Activated CD4-positive, alpha-beta memory T cell treated with anti-CD3 and anti-CD28 coated beads for 36 hours (primary cell): ENCODE data around the gene ZNF678. TPM values are rescaled to one million over a fixed set of nuclear protein-coding genes. Genes with fewer than 3 reads are reported as not detected.
"Not testable (repeated sequence)": the region's sequence is repeated elsewhere in the genome, so short reads cannot be mapped to it uniquely, and the experiment has no call there.

Experiments
- CTCF ChIA-PET: fragments of 350-600 bp; sonication (Branson Sonifier 250); formaldehyde crosslinking; loops from one replicate; lab custom pipeline; 2021; ENCODE audit warnings: antibody characterized with exemption, inconsistent platforms; lab: Charles Lee
- POLR2A ChIA-PET: fragments of 350-600 bp; sonication (Branson Sonifier 250); formaldehyde crosslinking; loops from one replicate; lab custom pipeline; 2021; ENCODE audit warnings: antibody characterized with exemption; lab: Charles Lee
- DNase-seq: peaks from one replicate; pipeline ENCODE4 v3.0.0-alpha.2; 2020
- H3K27ac Mint-ChIP-seq: one replicate; pipeline ENCODE4 v1.8.0; 2021; ENCODE audit warnings: mixed read lengths
- H3K27me3 Mint-ChIP-seq: one replicate; pipeline ENCODE4 v1.8.0; 2021; ENCODE audit warnings: mixed read lengths
- H3K36me3 Mint-ChIP-seq: one replicate; pipeline ENCODE4 v1.8.0; 2021; ENCODE audit warnings: mixed read lengths
- H3K4me1 Mint-ChIP-seq: one replicate; pipeline ENCODE4 v1.8.0; 2021; ENCODE audit warnings: low read depth, mixed read lengths
- H3K4me3 Mint-ChIP-seq: one replicate; pipeline ENCODE4 v1.8.0; 2021; ENCODE audit warnings: mild to moderate bottlenecking, mixed read lengths
- H3K9me3 Mint-ChIP-seq: one replicate; pipeline ENCODE4 v1.8.0; 2021; ENCODE audit warnings: mixed read lengths
- intact Hi-C: fragments of 100-400 bp; cut with micrococcal nuclease; formaldehyde crosslinking; loops from one replicate; pipeline ENCODE4 v1.15.1; 2023
- total RNA-seq, 2 experiments: library from RNA; stranded (reverse); gene quantifications; one replicate each; pipeline ENCODE4 v1.2.3, GENCODE V29; 2021

Gene ZNF678
- total RNA-seq, 2 experiments from 2014 or later, result 6.5 to 7.4 TPM

- intact Hi-C loops, result no loop called here
- Mint-ChIP-seq H3K9me3 (no peaks in the 10 kb centered on the region), H3K27me3 (no peaks in the 10 kb centered on the region), H3K27ac (no peak overlapping the region), H3K4me1 (peaks cover 6% of the 10 kb centered on the region), H3K36me3 (no peaks in the 10 kb centered on the region), H3K4me3 (no peak overlapping the region)
- ChIA-PET CTCF (no interaction called here), POLR2A (no interaction called here)
- DNase-seq, result no peak
Measured at GRCh38 chr1:227544067-227545050, 19.0 kb upstream of the ZNF678 start.

GRCh38 chr1:227545361-227545760 lies 18.0 kb upstream of the ZNF678 start:
- ChIA-PET POLR2A (no interaction called here), CTCF (no interaction called here)
- Mint-ChIP-seq H3K4me1 (peaks cover 6% of the 10 kb centered on the region), H3K27ac (no peak overlapping the region), H3K9me3 (peaks cover under 1% of the 10 kb centered on the region), H3K4me3 (no peak overlapping the region), H3K27me3 (peaks cover under 1% of the 10 kb centered on the region), H3K36me3 (peaks cover under 1% of the 10 kb centered on the region)
- no peak for DNase-seq
- intact Hi-C loops, result no loop called here

GRCh38 chr1:227546059-227546458 lies 17.3 kb upstream of the ZNF678 start:
- POLR2A ChIA-PET, result no interaction called here
- Mint-ChIP-seq H3K27me3 (peaks cover 3% of the 10 kb centered on the region), H3K27ac (no peak overlapping the region), H3K4me1 (peaks cover 6% of the 10 kb centered on the region), H3K36me3 (peaks cover 6% of the 10 kb centered on the region), H3K9me3 (peaks cover 6% of the 10 kb centered on the region), H3K4me3 (no peak overlapping the region)
- intact Hi-C loops, result no loop called here
- CTCF ChIA-PET, result no interaction called here
- DNase-seq, result no peak

GRCh38 chr1:227546598-227547309 lies 16.6 kb upstream of the ZNF678 start:
- Mint-ChIP-seq H3K27me3 (peaks cover 6% of the 10 kb centered on the region), H3K36me3 (peaks cover 12% of the 10 kb centered on the region), H3K27ac (no peak overlapping the region), H3K4me3 (no peak overlapping the region), H3K9me3 (peaks cover 12% of the 10 kb centered on the region), H3K4me1 (peaks cover 6% of the 10 kb centered on the region)
- ChIA-PET POLR2A (no interaction called here), CTCF (no interaction called here)
- no peak for DNase-seq
- intact Hi-C loops, result no loop called here

- Mint-ChIP-seq H3K36me3 (peaks cover 15% of the 10 kb centered on the region), H3K27me3 (peaks cover 10% of the 10 kb centered on the region), H3K9me3 (peaks cover 20% of the 10 kb centered on the region), H3K4me1 (peaks cover 6% of the 10 kb centered on the region), H3K4me3 (no peak overlapping the region), H3K27ac (no peak overlapping the region)
- DNase-seq, result no peak
- CTCF ChIA-PET, result no interaction called here
- intact Hi-C loops, result no loop called here
- POLR2A ChIA-PET, result no interaction called here
Measured at GRCh38 chr1:227547310-227548118, 15.8 kb upstream of the ZNF678 start.

GRCh38 chr1:227548119-227548397 lies 15.3 kb upstream of the ZNF678 start:
- intact Hi-C loops, result no loop called here
- Mint-ChIP-seq H3K36me3 (peaks cover 17% of the 10 kb centered on the region), H3K27ac (no peak overlapping the region), H3K4me1 (peaks cover 2% of the 10 kb centered on the region), H3K27me3 (peaks cover 13% of the 10 kb centered on the region), H3K9me3 (peaks cover 22% of the 10 kb centered on the region), H3K4me3 (no peak overlapping the region)
- ChIA-PET CTCF (no interaction called here), POLR2A (no interaction called here)
- DNase-seq, result no peak

GRCh38 chr1:227548448-227548847 lies 14.9 kb upstream of the ZNF678 start:
- peaks cover 22% of the 10 kb centered on the region for H3K9me3 Mint-ChIP-seq
- ChIA-PET POLR2A (no interaction called here), CTCF (no interaction called here)
- intact Hi-C loops, result no loop called here
- no peak overlapping the region for H3K27ac Mint-ChIP-seq
- H3K4me3 Mint-ChIP-seq, result no peak overlapping the region
- peaks cover 17% of the 10 kb centered on the region for H3K36me3 Mint-ChIP-seq
- H3K4me1 Mint-ChIP-seq, result no peaks in the 10 kb centered on the region
- no peak for DNase-seq
- peaks cover 13% of the 10 kb centered on the region for H3K27me3 Mint-ChIP-seq

GRCh38 chr1:227549892-227550291 lies 13.5 kb upstream of the ZNF678 start:
- no peak for DNase-seq

GRCh38 chr1:227551881-227552280 lies 11.5 kb upstream of the ZNF678 start:
- H3K9me3 Mint-ChIP-seq, result peaks cover 22% of the 10 kb centered on the region
- H3K4me3 Mint-ChIP-seq, H3K27ac Mint-ChIP-seq, intact Hi-C loops, DNase-seq, H3K4me1 Mint-ChIP-seq: not testable (repeated sequence)
- H3K27me3 Mint-ChIP-seq, result peaks cover 13% of the 10 kb centered on the region
- ChIA-PET POLR2A (interaction anchor here (0.7 kb wide), 1 partner anchor 922 kb away, joined by 4 read pairs; no protein-coding TSS in a partner anchor), CTCF (interaction anchor here (1.3 kb wide), 1 partner anchor 9 kb away, joined by 3 read pairs; no protein-coding TSS in a partner anchor)
- peaks cover 17% of the 10 kb centered on the region for H3K36me3 Mint-ChIP-seq

More at GRCh38 chr1:227549892-227550291, 13.5 kb upstream of the ZNF678 start:
- intact Hi-C loops, result no loop called here
- peaks cover 17% of the 10 kb centered on the region for H3K36me3 Mint-ChIP-seq
- POLR2A ChIA-PET, result no interaction called here
- H3K27me3 Mint-ChIP-seq, result peaks cover 13% of the 10 kb centered on the region
- H3K27ac Mint-ChIP-seq, result no peak overlapping the region
- no peaks in the 10 kb centered on the region for H3K4me1 Mint-ChIP-seq
- CTCF ChIA-PET, result no interaction called here
- peaks cover 22% of the 10 kb centered on the region for H3K9me3 Mint-ChIP-seq
- H3K4me3 Mint-ChIP-seq, result no peak overlapping the region

GRCh38 chr1:227556288-227556687 lies 7.1 kb upstream of the ZNF678 start:
- H3K36me3 Mint-ChIP-seq, result peaks cover 9% of the 10 kb centered on the region
- peaks cover 21% of the 10 kb centered on the region for H3K27me3 Mint-ChIP-seq
- no peak overlapping the region for H3K27ac Mint-ChIP-seq
- ChIA-PET CTCF (interaction anchor here (0.7 kb wide), 1 partner anchor 15 kb away, joined by 3 read pairs; no protein-coding TSS in a partner anchor), POLR2A (no interaction called here)
- peaks cover 9% of the 10 kb centered on the region for H3K4me1 Mint-ChIP-seq
- H3K9me3 Mint-ChIP-seq, result peaks cover 14% of the 10 kb centered on the region
- intact Hi-C loops, result no loop called here
- no peak for DNase-seq
- H3K4me3 Mint-ChIP-seq, result no peak overlapping the region

- intact Hi-C loops, result no loop called here
- ChIA-PET CTCF (interaction anchor here (0.6 to 1.0 kb wide), 2 partner anchors 15 to 282 kb away, joined by 3 read pairs; no protein-coding TSS in a partner anchor), POLR2A (no interaction called here)
- Mint-ChIP-seq H3K36me3 (no peaks in the 10 kb centered on the region), H3K9me3 (no peaks in the 10 kb centered on the region), H3K27ac (no peak overlapping the region), H3K27me3 (peaks cover 22% of the 10 kb centered on the region), H3K4me3 (no peak overlapping the region), H3K4me1 (peaks cover 11% of the 10 kb centered on the region)
- no peak for DNase-seq
Measured at GRCh38 chr1:227557962-227558725, 5.2 kb upstream of the ZNF678 start.
